ENCODE results near the gene GJA8. TPM values are rescaled to one million over a fixed set of nuclear protein-coding genes. Genes with fewer than 3 reads are reported as not detected.
"Not testable (repeated sequence)": the region's sequence is repeated elsewhere in the genome, so short reads cannot be mapped to it uniquely, and the experiment has no call there.

Gene GJA8
- not detected for polyA plus RNA-seq (2013, experiment 1 of 2; ENCODE audit: insufficient read length)
- polyA plus RNA-seq (2013, experiment 2 of 2; ENCODE audit: insufficient read length), result not detected

DNA sequence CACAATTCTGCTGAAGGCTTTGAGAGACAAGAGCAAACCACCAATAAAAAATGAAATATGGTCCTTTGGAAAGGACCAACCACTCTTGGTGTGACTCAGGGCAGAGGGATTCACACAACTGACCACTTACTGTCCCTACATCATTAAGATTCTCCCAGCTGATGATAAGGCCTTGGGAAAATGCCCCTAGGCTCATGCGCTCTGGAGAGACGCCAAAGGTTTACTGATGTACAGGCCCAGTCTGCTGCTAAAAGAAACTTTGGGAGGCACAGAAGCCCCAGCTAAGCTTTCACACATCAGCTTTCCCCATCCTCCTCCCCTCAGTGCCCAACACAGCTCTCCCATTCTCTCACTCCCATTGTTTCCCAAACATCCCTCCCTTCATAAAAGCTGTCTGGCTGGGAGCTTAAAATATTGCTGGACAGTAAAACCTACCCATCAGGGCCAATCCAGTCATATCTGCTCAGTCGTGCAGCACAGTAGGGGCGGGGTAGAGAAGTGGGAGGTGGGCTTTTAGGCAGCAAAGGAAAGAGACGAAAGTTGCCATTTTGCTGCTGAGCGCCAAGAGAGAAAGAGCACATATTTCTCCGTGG is at the start of gene GJA8:
GJA8 (plus strand) TSS at position 543 of the 593 bp plus-strand sequence. CDS start 5,161 bp downstream, outside the sequence.
- no peak for DNase-seq

DNA sequence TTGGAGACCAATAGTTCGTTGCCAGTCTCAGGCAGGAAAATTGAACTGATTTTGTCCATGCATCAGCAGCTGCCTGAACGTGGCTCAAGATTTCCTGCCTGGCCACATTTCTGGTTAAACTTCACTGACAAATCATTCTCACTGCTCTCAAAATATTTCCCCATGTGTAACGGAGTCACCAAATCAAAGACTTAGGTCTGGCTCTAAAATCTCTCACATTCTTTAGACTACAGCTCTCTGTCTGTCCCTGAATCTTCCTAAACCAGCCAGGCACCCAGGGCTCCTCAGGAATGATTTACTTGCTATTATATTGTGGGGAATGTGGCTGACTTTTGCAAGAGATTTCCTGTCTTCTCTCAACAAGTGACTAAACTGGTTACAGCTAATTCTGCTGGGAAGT is 49.2 kb upstream of the GJA8 start:
- no peak for DNase-seq

DNA sequence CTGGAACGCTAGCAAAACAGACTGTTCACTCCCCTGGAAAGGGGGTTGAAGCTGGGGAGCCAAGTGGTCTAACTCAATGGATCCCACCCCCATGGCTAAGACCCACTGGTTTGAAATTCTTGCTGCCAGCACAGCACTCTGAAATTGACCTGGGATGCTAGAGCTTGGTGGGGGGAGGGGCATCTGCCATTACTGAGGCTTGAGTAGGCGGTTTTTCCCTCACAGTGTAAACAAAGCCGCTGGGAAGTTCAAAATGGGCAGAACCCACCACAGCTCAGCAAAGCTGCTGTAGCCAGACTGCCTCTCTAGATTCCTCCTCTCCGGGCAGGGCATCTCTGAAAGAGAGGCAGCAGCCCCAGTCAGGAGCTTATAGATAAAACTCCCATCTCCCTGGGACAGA is 47.6 kb upstream of the GJA8 start:
- not testable (repeated sequence) for DNase-seq

DNA sequence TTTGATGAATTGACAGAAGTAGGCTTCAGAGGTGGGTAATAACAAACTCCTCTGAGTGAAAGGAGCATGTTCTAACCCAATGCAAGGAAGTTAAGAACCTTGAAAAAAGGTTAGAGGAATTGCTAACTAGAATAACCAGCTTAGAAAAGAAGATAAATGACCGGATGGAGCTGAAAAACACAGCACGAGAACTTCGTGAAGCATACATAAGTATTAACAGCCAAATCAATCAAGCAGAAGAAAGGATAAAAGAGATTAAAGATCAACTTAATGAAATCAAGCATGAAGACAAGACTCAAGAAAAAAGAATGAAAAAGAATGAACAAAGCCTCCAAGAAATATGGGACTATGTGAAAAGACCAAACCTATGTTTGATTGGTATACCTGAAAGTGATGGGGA is 46.6 kb upstream of the GJA8 start:
- DNase-seq, result not testable (repeated sequence)

DNA sequence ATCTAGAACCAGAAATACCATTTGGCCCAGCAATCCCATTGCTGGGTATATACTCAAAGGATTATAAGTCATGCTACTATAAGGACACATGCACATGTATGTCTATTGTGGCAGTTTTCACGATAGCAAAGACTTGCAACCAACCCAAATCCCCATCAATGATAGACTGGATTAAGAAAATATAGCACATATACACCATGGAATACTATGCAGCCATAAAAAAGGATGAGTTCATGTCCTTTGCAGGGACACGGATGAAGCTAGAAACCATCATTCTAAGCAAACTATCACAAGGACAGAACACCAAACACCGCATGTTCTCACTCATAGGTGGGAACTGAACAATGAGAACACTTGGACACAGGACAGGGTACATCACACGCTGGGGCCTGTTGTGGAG is 35.4 kb upstream of the GJA8 start:
- DNase-seq, result not testable (repeated sequence)

DNA sequence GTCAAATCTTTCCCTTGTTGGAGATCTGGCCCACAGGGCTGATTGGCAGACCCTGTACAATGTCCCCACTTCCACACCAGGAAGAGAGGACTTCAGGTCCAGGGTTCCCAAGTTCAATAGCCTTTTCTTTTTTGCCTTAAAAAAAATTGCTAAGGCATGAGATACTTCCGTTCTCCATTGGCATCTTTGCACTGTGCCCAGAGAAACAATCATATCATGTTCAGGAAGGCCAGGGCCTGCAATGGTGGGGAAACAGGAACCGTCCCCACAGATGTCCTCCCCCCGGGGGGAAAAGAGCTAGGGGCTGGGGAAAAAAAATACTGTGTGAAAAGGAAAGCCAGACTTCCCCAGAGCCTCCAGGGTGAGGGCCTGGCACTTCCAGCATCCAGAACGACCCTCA is 24.6 kb upstream of the GJA8 start:
- no peak for DNase-seq

DNA sequence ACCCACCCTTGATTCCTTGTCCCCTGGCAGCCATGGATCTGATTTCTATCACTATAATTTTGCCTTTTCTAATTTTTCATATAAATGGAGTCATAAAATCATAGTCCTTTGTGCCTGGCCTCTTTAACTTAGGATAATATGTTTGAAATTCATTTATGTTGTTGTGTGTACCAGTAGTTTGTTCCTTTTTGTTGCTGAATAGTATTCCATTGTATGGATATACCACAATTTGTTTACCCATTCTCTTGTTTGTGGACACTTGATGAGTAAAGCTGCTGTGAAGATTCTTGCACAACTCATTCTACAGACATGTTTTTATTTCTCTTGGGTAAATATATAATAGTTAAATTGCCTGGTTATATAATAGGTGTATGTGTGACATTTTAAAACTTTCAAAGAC is 22.7 kb upstream of the GJA8 start:
- no peak for DNase-seq

DNA sequence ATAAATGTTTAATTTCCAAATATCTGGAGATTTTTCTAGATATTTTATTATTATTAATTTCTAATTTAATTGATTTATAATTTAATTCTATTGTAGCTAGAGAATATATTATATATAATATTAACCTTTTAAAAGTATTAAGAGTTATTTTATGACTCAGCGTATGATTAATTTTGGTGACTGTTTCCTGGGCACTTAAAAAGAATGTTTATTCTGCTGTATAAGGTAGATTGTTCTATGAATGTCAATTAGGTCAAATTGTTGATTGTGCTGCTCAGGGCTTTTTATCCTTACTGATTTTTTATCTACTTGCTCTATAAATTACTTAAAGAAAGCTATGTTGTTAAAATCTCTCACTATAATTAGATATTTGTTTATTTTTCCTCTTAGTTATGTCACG is 20.1 kb upstream of the GJA8 start:
- no peak for DNase-seq

DNA sequence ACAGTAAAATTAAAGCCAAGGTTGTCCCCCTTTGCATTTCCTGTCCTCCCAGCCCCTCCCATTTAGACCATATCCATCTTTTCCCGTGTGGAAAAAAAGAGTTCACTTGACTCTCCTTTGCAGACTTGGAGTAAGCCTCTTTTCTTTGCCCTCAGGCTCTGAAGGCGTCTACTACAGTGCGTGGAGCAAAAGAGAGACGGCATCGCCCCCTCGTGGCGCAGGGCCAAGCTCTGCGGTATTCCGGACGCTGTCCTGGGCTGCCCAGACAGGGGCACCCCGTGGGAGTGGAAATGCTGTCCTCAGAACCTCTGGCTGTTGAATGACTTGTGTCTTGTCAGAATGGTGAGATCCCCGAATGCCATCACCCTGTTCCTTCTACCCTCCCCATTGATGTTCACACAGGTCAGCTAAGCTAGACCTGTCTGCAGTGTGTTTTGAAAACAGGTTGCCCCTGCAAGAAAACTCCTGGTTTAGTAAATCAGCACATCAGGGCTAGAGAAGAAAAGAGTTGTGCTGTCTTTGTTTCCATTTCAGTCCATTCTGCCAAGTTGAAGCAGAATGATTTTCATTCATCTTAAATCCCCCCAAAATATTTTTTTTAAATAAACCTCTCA is 12.3 kb upstream of the GJA8 start:
- DNase-seq, result peak; percentile 43

DNA sequence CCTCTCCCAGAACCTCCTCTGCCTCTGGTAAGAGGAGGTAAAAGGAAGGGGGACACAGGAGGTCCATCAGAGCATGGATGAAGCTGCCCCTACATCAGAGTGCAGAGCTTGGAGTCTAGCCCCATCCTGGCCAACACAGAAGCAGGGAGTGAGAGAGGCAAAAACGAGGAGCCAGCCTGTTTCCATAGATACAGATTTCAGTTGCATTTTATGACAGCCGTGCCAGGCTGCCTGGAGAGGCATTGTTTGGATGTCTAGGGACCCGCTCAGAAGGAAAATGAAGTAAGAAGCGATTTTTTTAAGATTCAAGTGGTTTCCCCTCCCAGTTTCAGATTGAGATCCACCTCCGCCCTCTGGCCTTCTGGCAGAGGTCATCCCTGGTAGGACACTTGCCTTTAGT is 11.5 kb upstream of the GJA8 start:
- DNase-seq, result no peak

DNA sequence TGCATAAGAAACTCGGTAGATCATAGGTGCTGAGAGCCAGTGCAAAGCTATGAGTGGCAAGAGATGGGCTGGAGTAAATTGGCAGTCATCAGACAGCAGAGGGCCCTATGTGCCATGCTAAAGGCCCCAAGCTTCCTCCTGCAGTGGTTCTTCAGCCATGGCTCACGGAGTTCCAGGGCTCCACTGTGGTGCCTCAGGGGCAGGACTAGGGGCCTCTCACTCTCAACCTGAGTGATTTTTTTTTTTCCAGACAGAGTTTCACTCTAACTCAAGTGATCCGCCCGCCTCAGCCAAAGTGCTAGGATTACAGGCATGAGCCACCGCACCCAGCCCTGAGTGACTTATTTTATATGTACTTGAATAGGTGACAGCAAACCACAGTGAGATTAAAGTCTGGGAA is 10.4 kb upstream of the GJA8 start:
- DNase-seq, result peak; percentile 2

DNA sequence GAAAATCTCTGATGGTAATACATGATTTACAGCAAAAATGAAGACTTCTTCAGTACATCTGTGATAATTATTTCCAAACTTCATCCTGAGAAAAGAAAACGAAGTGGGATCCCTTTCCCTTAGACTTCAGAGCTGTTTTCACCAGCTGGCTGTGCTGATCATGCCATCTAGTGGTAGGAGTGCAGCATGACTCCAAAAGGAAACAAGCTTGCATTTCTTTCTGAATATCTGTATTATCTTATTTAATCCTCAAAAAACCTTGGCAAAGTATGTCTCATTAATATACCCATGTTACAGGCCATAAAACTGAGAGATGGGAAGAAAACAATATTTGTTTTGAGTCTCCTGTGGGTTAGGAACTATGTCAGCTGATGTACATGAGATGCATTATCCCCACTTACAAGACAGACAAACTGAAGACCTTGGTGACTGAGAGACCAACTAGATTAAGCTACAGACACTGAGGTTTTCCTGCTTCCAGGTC is 9.8 kb upstream of the GJA8 start:
- DNase-seq, result peak; percentile 51

DNA sequence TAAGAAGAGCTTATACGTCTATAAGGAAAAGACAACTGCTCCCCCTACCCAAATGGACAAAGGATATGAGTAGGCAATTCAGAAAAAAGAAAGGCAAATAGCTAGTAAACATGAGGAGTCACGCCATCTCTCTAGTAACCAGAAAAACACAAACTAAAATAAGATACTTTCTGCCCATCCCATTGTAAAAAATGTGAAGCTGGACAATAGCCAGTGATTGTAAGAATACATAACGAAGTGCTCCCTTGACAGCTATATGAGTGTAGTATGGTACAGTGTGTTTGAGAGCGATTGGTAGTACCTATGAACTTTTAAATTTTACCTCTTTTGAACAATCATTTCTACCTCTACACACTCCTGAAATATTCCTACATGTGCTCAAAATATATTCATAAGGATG is 7.5 kb upstream of the GJA8 start:
- DNase-seq, result peak; percentile 3

DNA sequence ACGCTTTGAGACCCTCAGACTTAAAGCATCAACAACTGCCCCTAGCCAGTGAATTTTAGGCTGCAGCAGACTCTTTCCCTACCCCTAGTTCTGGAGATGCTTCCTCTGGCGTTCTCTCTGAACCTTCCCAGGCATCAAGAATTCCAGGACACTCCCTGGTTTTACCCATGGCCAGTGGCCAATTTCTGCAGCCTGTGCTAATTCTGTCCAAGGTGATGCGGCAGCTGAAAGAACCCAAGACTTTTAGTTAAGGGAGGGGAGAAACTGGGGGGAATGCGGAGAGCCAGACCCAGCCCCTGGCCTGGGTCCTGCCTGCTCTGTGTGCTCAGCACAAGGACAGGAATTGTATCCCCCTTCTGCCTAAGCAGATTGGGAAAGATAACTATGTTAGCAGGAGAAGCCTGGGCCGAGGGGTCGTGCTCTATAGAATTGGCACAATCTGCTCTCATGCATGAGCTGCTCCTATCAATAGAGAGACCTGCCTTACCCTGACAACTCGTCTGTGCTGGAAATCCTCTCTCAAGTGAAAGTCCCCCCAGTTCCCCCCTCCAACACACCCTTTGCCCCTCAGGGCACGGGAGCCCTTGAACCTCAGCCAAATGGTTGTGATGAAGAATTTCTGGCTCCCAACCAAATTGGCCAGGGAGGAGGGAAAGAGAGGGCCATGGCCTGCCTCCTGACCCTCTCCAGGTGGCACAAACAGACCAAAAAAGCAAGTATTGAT is 5.4 kb upstream of the GJA8 start:
- DNase-seq, result no peak

DNA sequence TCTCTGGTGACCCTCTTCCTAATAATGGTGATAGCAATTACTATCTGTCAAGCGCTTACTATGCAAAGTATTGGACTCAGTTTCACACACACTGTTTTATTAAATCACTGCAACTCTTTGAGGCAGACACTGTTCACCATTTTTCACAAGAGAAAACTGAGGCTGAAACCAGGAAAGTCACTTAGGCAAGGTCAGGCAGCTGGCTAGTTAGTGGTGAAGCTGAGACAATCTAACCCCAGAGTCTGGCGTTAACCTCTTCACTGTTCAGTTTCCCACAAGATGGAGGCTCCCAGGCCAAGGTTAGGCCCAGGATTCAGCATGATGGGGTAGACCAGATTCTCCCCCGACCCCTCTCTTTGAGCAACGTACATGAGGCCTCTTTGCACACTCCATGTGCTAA is 4.8 kb upstream of the GJA8 start:
- DNase-seq, result no peak

DNA sequence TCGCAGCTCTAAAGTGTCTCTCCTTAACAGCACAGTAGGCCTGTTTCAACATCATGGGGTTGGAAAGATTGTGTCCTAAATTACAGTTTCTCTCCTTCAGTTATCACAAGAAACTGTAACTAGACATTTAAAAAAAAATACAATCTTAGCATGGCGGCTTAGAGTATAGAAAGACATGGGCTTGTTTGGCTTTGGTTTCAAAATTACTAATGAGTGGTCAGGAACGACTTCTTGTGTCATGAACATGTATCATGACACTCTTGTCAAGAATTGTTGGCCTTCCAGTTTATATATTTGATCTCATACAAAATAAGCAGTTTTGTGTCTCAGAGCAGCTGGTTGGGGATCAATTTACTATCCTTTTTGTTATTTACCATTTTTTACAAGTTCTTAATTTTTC is 2.1 kb downstream of the GJA8 start:
- DNase-seq, result no peak

DNA sequence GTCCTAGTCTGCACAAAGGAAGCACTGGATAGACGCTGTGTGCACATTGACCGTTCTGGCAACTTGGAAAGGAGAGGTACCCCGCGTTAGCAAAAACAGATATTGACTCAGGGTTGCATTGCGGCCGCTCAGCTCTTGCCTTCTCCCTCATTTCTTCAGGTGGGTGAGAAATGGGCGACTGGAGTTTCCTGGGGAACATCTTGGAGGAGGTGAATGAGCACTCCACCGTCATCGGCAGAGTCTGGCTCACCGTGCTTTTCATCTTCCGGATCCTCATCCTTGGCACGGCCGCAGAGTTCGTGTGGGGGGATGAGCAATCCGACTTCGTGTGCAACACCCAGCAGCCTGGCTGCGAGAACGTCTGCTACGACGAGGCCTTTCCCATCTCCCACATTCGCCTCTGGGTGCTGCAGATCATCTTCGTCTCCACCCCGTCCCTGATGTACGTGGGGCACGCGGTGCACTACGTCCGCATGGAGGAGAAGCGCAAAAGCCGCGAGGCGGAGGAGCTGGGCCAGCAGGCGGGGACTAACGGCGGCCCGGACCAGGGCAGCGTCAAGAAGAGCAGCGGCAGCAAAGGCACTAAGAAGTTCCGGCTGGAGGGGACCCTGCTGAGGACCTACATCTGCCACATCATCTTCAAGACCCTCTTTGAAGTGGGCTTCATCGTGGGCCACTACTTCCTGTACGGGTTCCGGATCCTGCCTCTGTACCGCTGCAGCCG is 5.4 kb downstream of the GJA8 start:
- no peak for DNase-seq

DNA sequence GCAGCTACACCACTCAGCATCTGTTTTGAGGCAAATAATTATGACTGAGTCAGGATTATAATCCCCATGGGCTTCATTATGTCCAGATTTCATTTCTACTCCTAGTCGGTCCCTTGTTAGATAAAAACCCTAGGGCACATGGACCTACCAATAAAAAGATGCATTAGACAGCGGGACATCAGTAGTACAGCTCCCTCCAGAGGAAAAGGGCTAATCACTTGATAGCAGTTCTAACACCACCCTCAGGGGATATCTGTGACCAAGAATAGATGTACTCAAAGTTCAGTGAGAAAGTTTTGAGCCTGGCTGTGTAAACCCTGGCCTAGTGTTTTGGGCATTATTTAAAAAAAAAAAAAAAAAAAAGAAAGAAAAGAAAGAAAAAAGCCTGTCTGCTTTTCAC is 10.0 kb downstream of the GJA8 start:
- DNase-seq, result no peak

DNA sequence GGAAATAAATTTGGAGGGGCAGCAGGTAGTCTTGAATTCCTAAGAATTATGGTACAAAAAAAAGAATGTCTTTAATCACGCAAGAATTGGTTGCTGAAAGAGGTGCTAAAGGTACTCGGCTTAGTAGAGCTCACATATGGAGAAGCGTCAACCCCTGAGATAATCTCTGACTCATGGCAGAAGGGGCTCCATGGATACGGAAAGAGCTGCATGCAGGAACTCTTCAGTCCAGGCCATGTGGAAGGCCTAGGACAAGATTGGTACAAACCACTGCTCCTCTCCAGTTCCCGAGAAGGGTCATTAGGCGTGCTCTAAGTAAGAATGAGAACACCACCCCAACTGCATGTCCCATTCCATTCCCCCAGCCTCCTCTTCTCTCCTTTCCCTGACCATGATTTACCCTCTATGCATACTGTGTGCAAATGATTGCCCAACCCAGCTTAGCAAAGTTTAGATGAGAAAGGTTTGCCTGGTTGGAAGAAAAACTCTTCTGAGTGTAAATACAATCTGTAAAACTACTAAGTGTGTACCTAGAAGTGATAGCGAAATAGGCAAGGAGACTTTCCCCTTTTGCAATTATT is 10.9 kb downstream of the GJA8 start:
- no peak for DNase-seq

DNA sequence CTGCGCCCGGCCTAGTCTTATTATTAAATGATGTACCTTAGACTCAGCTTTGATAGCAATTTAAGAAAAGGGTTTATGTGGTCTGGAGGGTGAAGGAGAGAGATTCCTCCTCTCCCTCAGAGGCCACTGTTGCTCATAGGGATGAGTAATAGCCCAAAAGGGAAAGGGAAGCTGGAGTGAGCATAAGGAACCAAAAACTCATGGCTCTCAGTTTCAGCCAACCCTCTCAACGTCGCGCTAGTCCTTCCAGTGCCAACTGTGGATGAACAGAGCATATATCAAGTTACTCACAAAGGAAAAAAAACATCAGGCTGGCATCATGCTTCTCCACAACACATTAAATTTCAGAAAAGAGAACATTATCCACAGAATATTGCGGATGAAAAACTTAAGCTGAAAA is 17.3 kb downstream of the GJA8 start:
- no peak for DNase-seq

DNA sequence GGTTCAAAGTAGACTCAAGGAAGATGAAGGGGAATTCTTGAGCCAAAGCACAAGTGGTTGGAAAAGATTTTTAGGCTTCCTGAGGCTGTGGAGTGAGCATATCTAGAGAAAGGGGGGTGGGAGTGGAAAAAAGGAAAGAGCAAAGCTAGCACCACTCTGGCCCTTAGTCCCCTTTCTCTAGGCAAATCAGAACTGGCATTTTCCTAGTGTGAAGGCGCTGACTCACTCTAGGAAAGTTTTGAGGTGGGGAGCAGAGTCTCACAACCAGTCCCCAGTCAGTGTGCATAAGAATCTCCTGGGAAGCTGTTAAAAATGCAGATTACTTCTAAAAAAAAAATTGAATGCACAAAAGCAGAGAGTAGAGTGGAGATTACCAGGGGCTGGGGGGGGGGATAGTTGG is 22.2 kb downstream of the GJA8 start:
- no peak for DNase-seq

DNA sequence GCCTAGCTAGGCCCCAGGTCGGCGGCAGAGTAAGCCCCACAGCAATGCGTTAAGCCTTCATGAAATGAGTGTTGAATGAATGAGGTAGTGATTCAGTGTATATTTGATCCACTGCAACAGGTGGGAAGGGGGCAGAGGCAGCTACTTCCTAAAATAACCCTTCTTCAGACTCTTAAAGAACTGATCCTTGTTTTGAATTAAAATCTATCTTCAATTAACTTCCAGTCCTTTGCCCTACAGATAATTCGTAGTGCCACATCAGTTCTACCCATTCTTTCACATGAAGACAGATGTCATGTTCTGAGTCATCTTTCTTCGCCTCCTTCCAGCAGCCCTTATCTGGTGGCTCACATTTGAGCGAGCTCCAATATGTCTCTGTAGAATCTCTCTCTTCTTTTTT is 24.6 kb downstream of the GJA8 start:
- not testable (repeated sequence) for DNase-seq

DNA sequence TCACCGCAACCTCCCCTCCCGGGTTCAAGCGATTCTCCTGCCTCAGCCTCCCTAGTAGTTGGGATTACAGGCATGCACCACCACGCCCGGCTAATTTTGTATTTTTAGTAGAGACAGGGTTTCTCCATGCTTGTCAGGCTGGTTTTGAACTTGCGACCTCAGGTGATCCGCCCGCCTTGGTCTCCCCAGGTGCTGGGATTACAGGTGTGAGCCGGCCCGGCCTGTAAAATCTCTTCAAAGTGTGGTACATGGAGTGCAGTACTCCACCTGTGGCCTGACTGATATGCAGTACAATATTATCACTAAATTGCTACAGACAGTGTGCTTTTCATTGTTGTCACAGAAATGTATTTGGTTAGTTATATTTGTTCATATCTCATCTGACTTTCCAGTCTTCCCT is 25.1 kb downstream of the GJA8 start:
- not testable (repeated sequence) for DNase-seq

Measured in fibroblast of skin of back (primary cell).